DND-41 (cell line): Measurements from ENCODE around the gene COL8A2.
A peak's percentile ranks its signal among the peaks of the same experiment; 100 is the strongest.

Experiments
- ATAC-seq: fragments of 200-7000 bp; cut with Tn5 transposase; 3 replicates; pipeline ENCODE4 v1.9.1; 2021; ENCODE audit warnings: low read depth; ENCODE audit not compliant: insufficient read depth
- DNase-seq: peaks from one replicate; pipeline ENCODE4 v3.0.0-alpha.2; 2020
- H2AFZ ChIP-seq: 2 replicates; pipeline ENCODE4 v1.6.0; 2012; ENCODE audit warnings: low read depth, low read length
- H3K27ac ChIP-seq: 2 replicates; pipeline ENCODE4 v1.5.1; 2012; ENCODE audit warnings: low read length, inconsistent platforms
- H3K27me3 ChIP-seq: fragments of 200-600 bp; sonication (generic); 2 replicates; pipeline ENCODE4 v1.6.0; 2012; ENCODE audit warnings: low read length, mild to moderate bottlenecking, inconsistent platforms; ENCODE audit not compliant: insufficient read depth, poor library complexity
- H3K36me3 ChIP-seq: 2 replicates; pipeline ENCODE4 v1.5.1; 2012; ENCODE audit warnings: low read length, inconsistent platforms; ENCODE audit not compliant: insufficient read depth
- H3K4me1 ChIP-seq: 2 replicates; pipeline ENCODE4 v1.5.1; 2012; ENCODE audit warnings: mild to moderate bottlenecking, low read length; ENCODE audit not compliant: insufficient read depth
- H3K4me2 ChIP-seq: 2 replicates; pipeline ENCODE4 v1.6.0; 2012; ENCODE audit warnings: mild to moderate bottlenecking, moderate library complexity, low read length, inconsistent platforms; ENCODE audit not compliant: insufficient read depth
- H3K4me3 ChIP-seq, 2 experiments: fragments of 200-600 bp in 1 of 2; shearing (Covaris generic) in 1 of 2; 2 replicates each; pipeline ENCODE4 v1.5.1; 2012 to 2016; ENCODE audit warnings: inconsistent platforms in 2 of 2, low read length in 2 of 2, mild to moderate bottlenecking in 2 of 2, low read depth in 1 of 2, moderate library complexity in 1 of 2
- H3K79me2 ChIP-seq: 2 replicates; pipeline ENCODE4 v1.6.0; 2012; ENCODE audit warnings: low read length, inconsistent platforms; ENCODE audit not compliant: insufficient read depth
- H3K9ac ChIP-seq: 2 replicates; pipeline ENCODE4 v1.6.0; 2012; ENCODE audit warnings: low read depth, mild to moderate bottlenecking, inconsistent platforms, low read length, moderate library complexity
- H3K9me3 ChIP-seq: 2 replicates; pipeline ENCODE4 v1.5.1; 2012; ENCODE audit warnings: low read length, moderate library complexity, mild to moderate bottlenecking, inconsistent platforms; ENCODE audit not compliant: insufficient read depth, severe bottlenecking
- H4K20me1 ChIP-seq: 2 replicates; pipeline ENCODE4 v1.6.0; 2012; ENCODE audit warnings: low read length; ENCODE audit not compliant: insufficient read depth
- EZH2 ChIP-seq: IDR thresholded peaks from 3 replicates; pipeline ENCODE4 v1.6.1; 2012; ENCODE audit warnings: borderline replicate concordance, low read depth, mild to moderate bottlenecking, moderate library complexity, low read length, inconsistent platforms; ENCODE audit not compliant: severe bottlenecking
- TF ChIP-seq, protein P1 (sequence below): IDR thresholded peaks from 2 replicates; pipeline ENCODE4 v1.5.1; 2012; ENCODE audit warnings: borderline replicate concordance, low read length, moderate library complexity, mild to moderate bottlenecking; ENCODE audit not compliant: poor library complexity, severe bottlenecking; ENCODE audit errors: extremely low read depth

The COL8A2 gene

DNA sequence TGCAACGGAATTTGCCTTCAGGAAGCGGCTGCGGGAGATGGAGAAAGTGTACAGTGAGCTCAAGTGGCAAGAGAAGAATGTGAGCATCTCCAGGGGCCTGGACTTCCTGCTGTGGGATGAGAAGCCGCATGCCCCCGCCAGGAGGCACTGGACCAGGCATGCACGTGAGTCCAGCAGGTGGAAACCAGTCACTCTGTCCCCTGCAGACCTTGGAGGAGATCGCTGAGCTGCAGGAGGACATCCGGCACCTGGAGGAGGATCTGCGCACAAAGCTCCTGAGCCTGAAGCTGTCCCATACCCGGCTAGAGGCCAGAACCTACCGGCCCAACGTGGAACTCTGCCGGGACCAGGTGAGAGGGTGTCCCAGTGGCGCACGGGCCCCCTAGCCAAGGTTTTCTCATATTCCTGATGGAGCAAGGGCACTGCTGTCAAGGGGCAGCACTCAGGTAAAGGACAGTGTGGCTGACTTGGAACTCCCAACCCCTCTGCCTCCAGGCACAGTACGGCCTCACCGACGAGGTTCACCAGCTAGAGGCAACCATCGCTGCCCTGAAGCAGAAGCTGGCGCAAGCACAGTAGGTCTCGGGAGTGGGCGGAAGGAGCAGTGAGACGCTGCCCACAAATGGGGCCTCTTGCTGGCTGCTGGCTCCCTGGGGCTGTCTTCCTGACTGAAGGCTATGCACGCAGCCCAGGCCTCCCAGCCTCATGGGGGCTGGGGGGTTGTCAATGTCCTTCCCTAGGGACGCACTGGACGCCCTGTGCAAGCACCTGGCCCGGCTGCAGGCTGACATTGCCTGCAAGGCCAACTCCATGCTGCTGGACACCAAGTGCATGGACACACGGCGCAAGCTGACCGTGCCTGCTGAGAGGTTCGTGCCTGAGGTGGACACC is 37.5 kb downstream of the COL8A2 start:
- peaks cover 11% of the 10 kb centered on the region for H3K27me3 ChIP-seq
- ATAC-seq (no peak), DNase-seq (no peak)
- peaks cover 20% of the 10 kb centered on the region for H3K36me3 ChIP-seq
- H3K4me1 ChIP-seq: peaks cover 44% of the 10 kb centered on the region
- peak overlapping the region in 1 of 2 experiments; percentile 85; a peak in 1 of 4 replicates for H3K4me3 ChIP-seq
- peaks cover 37% of the 10 kb centered on the region for H3K79me2 ChIP-seq
- TF ChIP-seq EZH2: no peak
- TF ChIP-seq, protein P1, sequence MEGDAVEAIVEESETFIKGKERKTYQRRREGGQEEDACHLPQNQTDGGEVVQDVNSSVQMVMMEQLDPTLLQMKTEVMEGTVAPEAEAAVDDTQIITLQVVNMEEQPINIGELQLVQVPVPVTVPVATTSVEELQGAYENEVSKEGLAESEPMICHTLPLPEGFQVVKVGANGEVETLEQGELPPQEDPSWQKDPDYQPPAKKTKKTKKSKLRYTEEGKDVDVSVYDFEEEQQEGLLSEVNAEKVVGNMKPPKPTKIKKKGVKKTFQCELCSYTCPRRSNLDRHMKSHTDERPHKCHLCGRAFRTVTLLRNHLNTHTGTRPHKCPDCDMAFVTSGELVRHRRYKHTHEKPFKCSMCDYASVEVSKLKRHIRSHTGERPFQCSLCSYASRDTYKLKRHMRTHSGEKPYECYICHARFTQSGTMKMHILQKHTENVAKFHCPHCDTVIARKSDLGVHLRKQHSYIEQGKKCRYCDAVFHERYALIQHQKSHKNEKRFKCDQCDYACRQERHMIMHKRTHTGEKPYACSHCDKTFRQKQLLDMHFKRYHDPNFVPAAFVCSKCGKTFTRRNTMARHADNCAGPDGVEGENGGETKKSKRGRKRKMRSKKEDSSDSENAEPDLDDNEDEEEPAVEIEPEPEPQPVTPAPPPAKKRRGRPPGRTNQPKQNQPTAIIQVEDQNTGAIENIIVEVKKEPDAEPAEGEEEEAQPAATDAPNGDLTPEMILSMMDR: no peak
- H4K20me1 ChIP-seq: peaks cover 14% of the 10 kb centered on the region; the same call in 1 of the 2 replicates
- H3K9me3 ChIP-seq: no peaks in the 10 kb centered on the region
- H3K27ac ChIP-seq: peak overlapping the region; percentile 78; the same call in 1 of the 2 replicates
- peak overlapping the region; percentile 83 for H3K9ac ChIP-seq
- H3K4me2 ChIP-seq: peak overlapping the region; percentile 96; the same call in 1 of the 2 replicates
- H2AFZ ChIP-seq: peak overlapping the region; percentile 96

DNA sequence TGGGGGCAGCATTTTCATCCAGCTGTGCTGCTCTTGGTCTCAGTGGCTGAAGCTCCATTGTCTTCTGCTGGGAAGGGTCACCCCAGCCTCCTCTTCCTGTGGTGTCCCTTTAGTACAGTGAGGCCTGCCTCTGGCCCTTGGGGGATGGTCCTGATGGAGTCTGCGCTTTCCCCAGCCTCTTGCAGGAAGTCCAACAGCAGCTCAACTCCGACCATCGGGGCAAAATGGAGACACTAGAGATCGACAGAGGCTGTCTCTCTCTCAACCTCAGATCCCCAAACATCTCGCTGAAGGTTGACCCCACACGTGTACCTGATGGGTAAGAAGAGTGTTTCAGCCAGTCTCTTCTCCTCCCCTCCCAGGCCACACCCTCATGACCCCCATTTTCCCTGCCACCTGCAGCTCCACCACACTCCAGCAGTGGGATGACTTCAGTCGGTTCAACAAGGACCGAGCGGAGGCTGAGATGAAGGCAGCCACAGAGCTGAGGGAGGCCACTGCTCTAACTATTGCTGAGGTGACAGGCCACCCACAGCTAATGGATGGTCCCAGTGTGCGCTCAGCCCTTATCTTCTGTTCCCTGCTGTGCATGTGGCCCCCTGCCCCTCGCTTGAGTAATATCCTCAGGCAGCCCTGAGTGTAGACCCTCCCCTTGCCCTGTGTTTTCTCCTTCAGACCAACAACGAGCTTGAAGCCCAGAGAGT is 38.3 kb downstream of the COL8A2 start:
- Histone ChIP-seq H3K4me3 (no peak overlapping the region), H2AFZ (0 out of 2 replicates have a peak overlapping the region, but pooled peaks have one; percentile 6), H3K4me2 (no peak overlapping the region), H3K4me1 (peaks cover 38% of the 10 kb centered on the region), H3K27me3 (peaks cover 11% of the 10 kb centered on the region), H3K9ac (no peak overlapping the region), H3K9me3 (no peaks in the 10 kb centered on the region), H3K79me2 (peaks cover 30% of the 10 kb centered on the region), H4K20me1 (peaks cover 9% of the 10 kb centered on the region; the same call in 1 of the 2 replicates), H3K27ac (no peak overlapping the region), H3K36me3 (peaks cover 12% of the 10 kb centered on the region)
- TF ChIP-seq, protein P1: no peak
- no peak for TF ChIP-seq EZH2
- DNase-seq (no peak), ATAC-seq (no peak)

DNA sequence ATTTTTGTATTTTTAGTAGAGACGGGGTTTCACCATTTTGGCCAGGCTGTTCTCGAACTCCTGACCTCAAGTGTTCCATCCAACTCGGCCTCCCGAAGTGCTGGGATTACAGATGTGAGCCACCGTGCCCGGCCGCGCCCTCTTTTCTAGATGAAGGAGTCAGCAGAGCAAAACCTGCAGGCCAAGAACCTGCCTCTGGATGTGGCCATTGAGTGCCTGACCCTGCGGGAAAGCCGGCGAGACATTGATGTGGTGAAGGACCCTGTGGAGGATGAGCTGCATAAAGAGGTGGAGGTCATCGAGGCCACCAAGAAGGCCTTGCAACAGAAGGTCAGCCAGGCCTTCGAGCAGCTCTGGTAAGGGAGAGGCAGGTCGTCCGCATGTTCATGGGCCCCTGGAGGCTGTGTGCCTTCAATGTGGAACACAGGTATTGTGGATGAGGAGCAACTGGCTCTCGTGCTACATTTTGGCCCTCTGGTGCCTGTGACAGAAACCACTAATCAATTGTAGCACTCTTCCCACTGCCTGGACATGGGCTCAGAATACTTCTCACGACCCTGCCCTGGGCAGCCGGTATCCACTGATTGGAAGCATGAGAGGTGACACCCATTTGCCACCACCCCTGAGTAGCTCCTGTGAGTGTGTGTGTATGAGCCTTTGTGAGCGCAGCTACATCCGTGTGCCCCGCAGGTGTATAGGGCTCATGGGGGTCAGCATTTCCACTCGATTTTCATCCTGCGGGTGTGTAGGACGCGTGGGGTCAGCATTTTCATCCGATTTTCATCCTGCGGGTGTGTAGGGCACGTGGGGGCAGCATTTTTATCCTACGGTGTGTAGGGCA is 39.1 kb downstream of the COL8A2 start:
- H4K20me1 ChIP-seq: 0 out of 2 replicates have a peak, but pooled peaks cover 4% of the 10 kb centered on the region
- H3K4me2 ChIP-seq: no peak overlapping the region
- peaks cover 11% of the 10 kb centered on the region for H3K27me3 ChIP-seq
- no peaks in the 10 kb centered on the region for H3K9me3 ChIP-seq
- DNase-seq: no peak
- peaks cover 32% of the 10 kb centered on the region for H3K4me1 ChIP-seq
- H3K27ac ChIP-seq: no peak overlapping the region
- TF ChIP-seq EZH2: no peak
- TF ChIP-seq, protein P1: no peak
- no peak overlapping the region for H3K9ac ChIP-seq
- H3K36me3 ChIP-seq: peaks cover 5% of the 10 kb centered on the region; the same call in 1 of the 2 replicates
- no peak for ATAC-seq
- peaks cover 22% of the 10 kb centered on the region for H3K79me2 ChIP-seq
- H3K4me3 ChIP-seq: no peak overlapping the region
- H2AFZ ChIP-seq: no peak overlapping the region
